Subcutaneous abdominal adipose tissue (tissue), 5 donors: ENCODE data around the gene GNAL.
"Not testable (repeated sequence)": the region's sequence is repeated elsewhere in the genome, so short reads cannot be mapped to it uniquely, and the experiment has no call there.

ENCODE experiments used
- H3K27ac ChIP-seq: one replicate; pipeline ENCODE4 v1.7.0; 2013; ENCODE audit warnings: low read depth, mild to moderate bottlenecking, inconsistent platforms, low read length, moderate library complexity
- H3K27me3 ChIP-seq, 5 donors: one replicate each; pipeline ENCODE4 v1.7.0; 2013; ENCODE audit warnings: low read length in 5 of 5, inconsistent platforms in 1 of 5; ENCODE audit not compliant: control insufficient read depth in 5 of 5, insufficient read depth in 4 of 5
- H3K36me3 ChIP-seq, 5 donors: one replicate each; pipeline ENCODE4 v1.7.0; 2013; ENCODE audit warnings: low read length in 5 of 5; ENCODE audit not compliant: control insufficient read depth in 5 of 5, insufficient read depth in 5 of 5
- H3K4me1 ChIP-seq, 5 donors: one replicate each; pipeline ENCODE4 v1.7.0; 2013; ENCODE audit warnings: low read length in 5 of 5, mild to moderate bottlenecking in 3 of 5, moderate library complexity in 1 of 5; ENCODE audit not compliant: control insufficient read depth in 5 of 5, insufficient read depth in 5 of 5
- H3K4me3 ChIP-seq, 5 donors: one replicate each; pipeline ENCODE4 v1.7.0; 2013; ENCODE audit warnings: low read length in 5 of 5, low read depth in 1 of 5
- H3K9ac ChIP-seq, 5 donors: one replicate each; pipeline ENCODE4 v1.7.0; 2013; ENCODE audit warnings: low read length in 5 of 5, mild to moderate bottlenecking in 4 of 5, moderate library complexity in 3 of 5
- H3K9me3 ChIP-seq, 5 donors: one replicate each; pipeline ENCODE4 v1.7.0; 2013; ENCODE audit warnings: low read length in 5 of 5; ENCODE audit not compliant: control insufficient read depth in 5 of 5
- donor health status: healthy.
- donor health status: healthy.
- donor health status: healthy.
- donor health status: healthy.
- donor health status: healthy.

Gene GNAL

GRCh38 chr18:11886577-11887110 is 197.6 kb downstream of the GNAL start:
- Histone ChIP-seq H3K36me3 (peaks cover 21 to 67% (median 60%) of the 10 kb centered on the region in 5 donors), H3K4me1 (peaks cover 0 to 6% (median 0%) of the 10 kb centered on the region in 5 donors), H3K27ac (no peak overlapping the region), H3K9ac (no peak overlapping the region), H3K27me3 (no peaks in the 10 kb centered on the region), H3K4me3 (no peak overlapping the region), H3K9me3 (no peaks in the 10 kb centered on the region)

GRCh38 chr18:11887328-11888128 is 198.5 kb downstream of the GNAL start:
- peaks cover 18 to 71% (median 62%) of the 10 kb centered on the region in 5 donors for H3K36me3 ChIP-seq
- H3K4me1 ChIP-seq = peaks cover 0 to 6% (median 0%) of the 10 kb centered on the region in 5 donors
- no peak overlapping the region for H3K9ac ChIP-seq
- H3K4me3 ChIP-seq = no peak overlapping the region
- no peaks in the 10 kb centered on the region for H3K9me3 ChIP-seq
- H3K27me3 ChIP-seq = no peaks in the 10 kb centered on the region
- H3K27ac ChIP-seq = no peak overlapping the region

- Histone ChIP-seq H3K4me3 (no peak overlapping the region), H3K9me3 (no peaks in the 10 kb centered on the region), H3K4me1 (peaks cover 0 to 9% (median 4%) of the 10 kb centered on the region in 5 donors), H3K27me3 (no peaks in the 10 kb centered on the region), H3K9ac (no peak overlapping the region), H3K27ac (no peak overlapping the region), H3K36me3 (peaks cover 18 to 83% (median 72%) of the 10 kb centered on the region in 5 donors)
Observed at GRCh38 chr18:11888726-11889125, 199.7 kb downstream of the GNAL start.

- H3K4me3 ChIP-seq = no peak overlapping the region
- peaks cover 15 to 78% (median 66%) of the 10 kb centered on the region in 5 donors for H3K36me3 ChIP-seq
- no peaks in the 10 kb centered on the region for H3K9me3 ChIP-seq
- H3K27me3 ChIP-seq = no peaks in the 10 kb centered on the region
- no peak overlapping the region for H3K9ac ChIP-seq
- peaks cover 0 to 10% (median 6%) of the 10 kb centered on the region in 5 donors for H3K4me1 ChIP-seq
- H3K27ac ChIP-seq = no peak overlapping the region
Observed at GRCh38 chr18:11889284-11889683, 200.2 kb downstream of the GNAL start.

- Histone ChIP-seq H3K27me3 (no peaks in the 10 kb centered on the region), H3K9me3 (no peaks in the 10 kb centered on the region), H3K27ac (no peak overlapping the region), H3K4me1 (peaks cover 0 to 10% (median 6%) of the 10 kb centered on the region in 5 donors), H3K36me3 (peaks cover 15 to 73% (median 60%) of the 10 kb centered on the region in 5 donors), H3K9ac (no peak overlapping the region), H3K4me3 (no peak overlapping the region)
Observed at GRCh38 chr18:11891737-11892136, 202.7 kb downstream of the GNAL start.

- H3K9ac ChIP-seq, H3K27ac ChIP-seq, H3K27me3 ChIP-seq, H3K4me3 ChIP-seq, H3K9me3 ChIP-seq: not testable (repeated sequence)
- Histone ChIP-seq H3K4me1 (peaks cover 0 to 10% (median 6%) of the 10 kb centered on the region in 5 donors), H3K36me3 (peaks cover 15 to 68% (median 54%) of the 10 kb centered on the region in 5 donors)
Observed at GRCh38 chr18:11892438-11892837, 203.4 kb downstream of the GNAL start.

GRCh38 chr18:11897781-11898180 is 208.7 kb downstream of the GNAL start:
- H3K36me3 ChIP-seq = peaks cover 6 to 51% (median 36%) of the 10 kb centered on the region in 5 donors
- H3K4me1 ChIP-seq = peaks cover 0 to 10% (median 6%) of the 10 kb centered on the region in 5 donors
- H3K9ac ChIP-seq = no peak overlapping the region
- no peaks in the 10 kb centered on the region for H3K27me3 ChIP-seq
- H3K4me3 ChIP-seq = no peak overlapping the region
- no peak overlapping the region for H3K27ac ChIP-seq
- H3K9me3 ChIP-seq = no peaks in the 10 kb centered on the region

- Histone ChIP-seq H3K27me3 (no peaks in the 10 kb centered on the region), H3K9me3 (no peaks in the 10 kb centered on the region), H3K4me3 (no peak overlapping the region), H3K27ac (no peak overlapping the region), H3K4me1 (no peaks in the 10 kb centered on the region), H3K9ac (no peak overlapping the region), H3K36me3 (peaks cover 6 to 51% (median 30%) of the 10 kb centered on the region in 5 donors)
Observed at GRCh38 chr18:11899063-11899462, 210.0 kb downstream of the GNAL start.

GRCh38 chr18:11901826-11902438 is 212.9 kb downstream of the GNAL start:
- H3K9ac ChIP-seq = no peak overlapping the region
- H3K36me3 ChIP-seq = peaks cover 6 to 43% (median 23%) of the 10 kb centered on the region in 5 donors
- no peak overlapping the region for H3K27ac ChIP-seq
- no peak overlapping the region for H3K4me3 ChIP-seq
- no peaks in the 10 kb centered on the region for H3K9me3 ChIP-seq
- H3K4me1 ChIP-seq = peaks cover 0 to 7% (median 1%) of the 10 kb centered on the region in 5 donors
- H3K27me3 ChIP-seq = no peaks in the 10 kb centered on the region
